SK-N-SH treated with all-trans-retinoic acid at 6 μM for 48 hours (cell line): ENCODE measurements around the gene STK11IP.

Experiments used
- ATAC-seq: fragments of 200-7000 bp; cut with Tn5 transposase; 3 replicates; pipeline ENCODE4 v1.9.1; 2020; ENCODE audit warnings: mild to moderate bottlenecking, moderate library complexity
- ARNTL ChIP-seq: fragments of 450-650 bp; formaldehyde crosslinking; IDR thresholded peaks from 2 replicates; pipeline ENCODE4 v1.5.0; 2020; ENCODE audit warnings: low read depth, mild to moderate bottlenecking, moderate library complexity, borderline replicate concordance
- BACH2 ChIP-seq: fragments of 250-450 bp; sonication (Bioruptor Pico); IDR thresholded peaks from 2 replicates; pipeline ENCODE4 v1.9.0; 2021; ENCODE audit warnings: mild to moderate bottlenecking, borderline replicate concordance
- CSDC2 ChIP-seq: fragments of 250-450 bp; sonication (Bioruptor Pico); IDR thresholded peaks from 2 replicates; pipeline ENCODE4 v1.5.0; 2020; ENCODE audit warnings: mild to moderate bottlenecking, moderate library complexity
- ESRRG ChIP-seq: fragments of 250-450 bp; sonication (Bioruptor Pico); IDR thresholded peaks from 2 replicates; pipeline ENCODE4 v1.6.1; 2021; ENCODE audit warnings: mild to moderate bottlenecking
- GLIS3 ChIP-seq: fragments of 250-450 bp; sonication (Bioruptor Pico); IDR thresholded peaks from 2 replicates; pipeline ENCODE4 v1.5.0; 2020; ENCODE audit warnings: mild to moderate bottlenecking, moderate library complexity
- ISL1 ChIP-seq: fragments of 250-450 bp; sonication (Bioruptor Pico); IDR thresholded peaks from 2 replicates; pipeline ENCODE4 v2.1.2; 2022; ENCODE audit warnings: mild to moderate bottlenecking, moderate library complexity
- OSR1 ChIP-seq: fragments of 250-450 bp; sonication (Bioruptor Pico); IDR thresholded peaks from 2 replicates; pipeline ENCODE4 v1.8.0; 2022; ENCODE audit warnings: moderate library complexity, mild to moderate bottlenecking, inconsistent platforms
- PPARA ChIP-seq: fragments of 250-450 bp; sonication (Bioruptor Pico); IDR thresholded peaks from 2 replicates; pipeline ENCODE4 v1.5.0; 2020; ENCODE audit warnings: mild to moderate bottlenecking, borderline replicate concordance
- RARB ChIP-seq: fragments of 250-450 bp; sonication (Bioruptor Pico); IDR thresholded peaks from 2 replicates; pipeline ENCODE4 v1.8.0; 2021; ENCODE audit warnings: mild to moderate bottlenecking, moderate library complexity
- SNAI2 ChIP-seq: fragments of 250-450 bp; sonication (Bioruptor Pico); IDR thresholded peaks from 2 replicates; pipeline ENCODE4 v1.5.0; 2020; ENCODE audit warnings: mild to moderate bottlenecking, moderate library complexity
- TCF4 ChIP-seq: fragments of 250-450 bp; sonication (Bioruptor Pico); IDR thresholded peaks from 2 replicates; pipeline ENCODE4 v1.8.0; 2021; ENCODE audit warnings: mild to moderate bottlenecking, moderate library complexity, borderline replicate concordance
- TOX ChIP-seq: fragments of 250-450 bp; sonication (Bioruptor Pico); IDR thresholded peaks from 2 replicates; pipeline ENCODE4 v1.8.0; 2021; ENCODE audit warnings: mild to moderate bottlenecking, moderate library complexity, borderline replicate concordance
- ZC3H10 ChIP-seq: fragments of 250-450 bp; sonication (Bioruptor Pico); IDR thresholded peaks from 2 replicates; pipeline ENCODE4 v1.5.1; 2021; ENCODE audit warnings: mild to moderate bottlenecking, moderate library complexity
- ZFP3 ChIP-seq: fragments of 250-450 bp; sonication (Bioruptor Pico); IDR thresholded peaks from 2 replicates; pipeline ENCODE4 v1.5.0; 2020; ENCODE audit warnings: mild to moderate bottlenecking, moderate library complexity
- ZFP30 ChIP-seq: fragments of 450-650 bp; formaldehyde crosslinking; IDR thresholded peaks from 2 replicates; pipeline ENCODE4 v1.5.0; 2022; ENCODE audit warnings: mild to moderate bottlenecking, moderate library complexity
- ZNF565 ChIP-seq: fragments of 450-650 bp; formaldehyde crosslinking; conservative IDR thresholded peaks from 2 replicates; pipeline ENCODE4 v1.5.0; 2020; ENCODE audit warnings: low read depth, mild to moderate bottlenecking, moderate library complexity
- ZNF70 ChIP-seq: fragments of 450-650 bp; formaldehyde crosslinking; IDR thresholded peaks from 2 replicates; pipeline ENCODE4 v1.5.0; 2020; ENCODE audit warnings: mild to moderate bottlenecking, moderate library complexity
- ZNF8 ChIP-seq: fragments of 450-650 bp; formaldehyde crosslinking; IDR thresholded peaks from 2 replicates; pipeline ENCODE4 v1.5.0; 2020; ENCODE audit warnings: mild to moderate bottlenecking, moderate library complexity
- TF ChIP-seq, protein P1 (sequence below): fragments of 250-450 bp; sonication (Bioruptor Pico); IDR thresholded peaks from 2 replicates; pipeline ENCODE4 v1.5.1; 2020; ENCODE audit warnings: low read depth, mild to moderate bottlenecking, moderate library complexity
- TF ChIP-seq, protein P2 (sequence below): fragments of 250-450 bp; sonication (Bioruptor Pico); IDR thresholded peaks from 2 replicates; pipeline ENCODE4 v1.8.0; 2020; ENCODE audit warnings: mild to moderate bottlenecking, moderate library complexity, borderline replicate concordance
- TF ChIP-seq, protein P3 (sequence below): fragments of 250-450 bp; sonication (Bioruptor Pico); IDR thresholded peaks from 2 replicates; pipeline ENCODE4 v1.5.1; 2021; ENCODE audit warnings: mild to moderate bottlenecking, moderate library complexity

STK11IP gene

DNA sequence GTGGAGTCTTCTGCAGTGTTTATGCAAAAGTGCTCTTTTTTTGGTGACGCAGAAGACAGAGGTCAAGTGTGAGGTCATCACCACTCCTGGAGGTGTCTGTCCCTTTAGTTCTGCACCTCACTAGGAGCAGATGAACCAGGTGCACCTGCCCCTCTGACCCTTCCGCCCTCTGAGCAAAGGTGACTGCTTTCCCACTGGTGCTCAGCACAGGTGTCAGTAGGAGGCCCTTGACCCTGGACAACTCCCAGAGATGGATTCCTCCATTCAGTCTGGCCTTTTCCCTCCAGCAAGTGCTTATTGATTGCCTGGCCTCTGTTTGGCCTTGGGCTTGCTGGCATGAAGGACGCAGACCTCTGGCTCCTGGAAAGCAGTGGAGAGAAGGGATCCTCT is 21.1 kb downstream of the STK11IP start:
- no peak for ATAC-seq
- TF ChIP-seq ZC3H10 = no peak
- no peak for TF ChIP-seq TCF4 (CRISPR knock-in tag)
- TF ChIP-seq, protein P1, sequence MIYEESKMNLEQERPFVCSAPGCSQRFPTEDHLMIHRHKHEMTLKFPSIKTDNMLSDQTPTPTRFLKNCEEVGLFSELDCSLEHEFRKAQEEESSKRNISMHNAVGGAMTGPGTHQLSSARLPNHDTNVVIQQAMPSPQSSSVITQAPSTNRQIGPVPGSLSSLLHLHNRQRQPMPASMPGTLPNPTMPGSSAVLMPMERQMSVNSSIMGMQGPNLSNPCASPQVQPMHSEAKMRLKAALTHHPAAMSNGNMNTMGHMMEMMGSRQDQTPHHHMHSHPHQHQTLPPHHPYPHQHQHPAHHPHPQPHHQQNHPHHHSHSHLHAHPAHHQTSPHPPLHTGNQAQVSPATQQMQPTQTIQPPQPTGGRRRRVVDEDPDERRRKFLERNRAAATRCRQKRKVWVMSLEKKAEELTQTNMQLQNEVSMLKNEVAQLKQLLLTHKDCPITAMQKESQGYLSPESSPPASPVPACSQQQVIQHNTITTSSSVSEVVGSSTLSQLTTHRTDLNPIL = no peak
- TF ChIP-seq ZNF70 = no peak
- TF ChIP-seq, protein P2, sequence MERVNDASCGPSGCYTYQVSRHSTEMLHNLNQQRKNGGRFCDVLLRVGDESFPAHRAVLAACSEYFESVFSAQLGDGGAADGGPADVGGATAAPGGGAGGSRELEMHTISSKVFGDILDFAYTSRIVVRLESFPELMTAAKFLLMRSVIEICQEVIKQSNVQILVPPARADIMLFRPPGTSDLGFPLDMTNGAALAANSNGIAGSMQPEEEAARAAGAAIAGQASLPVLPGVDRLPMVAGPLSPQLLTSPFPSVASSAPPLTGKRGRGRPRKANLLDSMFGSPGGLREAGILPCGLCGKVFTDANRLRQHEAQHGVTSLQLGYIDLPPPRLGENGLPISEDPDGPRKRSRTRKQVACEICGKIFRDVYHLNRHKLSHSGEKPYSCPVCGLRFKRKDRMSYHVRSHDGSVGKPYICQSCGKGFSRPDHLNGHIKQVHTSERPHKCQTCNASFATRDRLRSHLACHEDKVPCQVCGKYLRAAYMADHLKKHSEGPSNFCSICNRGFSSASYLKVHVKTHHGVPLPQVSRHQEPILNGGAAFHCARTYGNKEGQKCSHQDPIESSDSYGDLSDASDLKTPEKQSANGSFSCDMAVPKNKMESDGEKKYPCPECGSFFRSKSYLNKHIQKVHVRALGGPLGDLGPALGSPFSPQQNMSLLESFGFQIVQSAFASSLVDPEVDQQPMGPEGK (CRISPR knock-in tag) = no peak
- no peak for TF ChIP-seq PPARA (CRISPR knock-in tag)
- no peak for TF ChIP-seq ESRRG (CRISPR knock-in tag)
- TF ChIP-seq BACH2 (CRISPR knock-in tag) = no peak
- no peak for TF ChIP-seq GLIS3 (CRISPR knock-in tag)
- no peak for TF ChIP-seq SNAI2
- no peak for TF ChIP-seq CSDC2
- TF ChIP-seq ZNF565 (CRISPR knock-in tag) = no peak

DNA sequence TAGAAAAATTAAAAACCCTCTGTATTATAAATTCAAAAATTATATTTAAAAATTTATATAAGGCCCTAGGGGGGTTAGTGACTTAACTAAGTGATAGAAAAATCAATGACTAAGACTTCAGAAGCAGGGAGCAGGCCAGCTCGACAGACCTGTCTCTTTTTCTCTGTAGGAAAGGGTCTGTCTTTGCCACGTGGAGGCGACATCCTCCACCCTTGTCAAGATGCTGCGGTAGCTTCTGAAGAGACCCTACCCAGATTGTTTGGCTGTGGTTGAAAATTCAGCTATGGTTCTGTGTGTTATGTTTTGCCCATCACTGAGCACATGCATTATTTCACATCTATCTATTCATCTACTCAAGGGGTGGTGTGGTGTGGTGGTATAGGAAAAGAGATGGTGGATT is 21.6 kb downstream of the STK11IP start:
- TF ChIP-seq, protein P3, sequence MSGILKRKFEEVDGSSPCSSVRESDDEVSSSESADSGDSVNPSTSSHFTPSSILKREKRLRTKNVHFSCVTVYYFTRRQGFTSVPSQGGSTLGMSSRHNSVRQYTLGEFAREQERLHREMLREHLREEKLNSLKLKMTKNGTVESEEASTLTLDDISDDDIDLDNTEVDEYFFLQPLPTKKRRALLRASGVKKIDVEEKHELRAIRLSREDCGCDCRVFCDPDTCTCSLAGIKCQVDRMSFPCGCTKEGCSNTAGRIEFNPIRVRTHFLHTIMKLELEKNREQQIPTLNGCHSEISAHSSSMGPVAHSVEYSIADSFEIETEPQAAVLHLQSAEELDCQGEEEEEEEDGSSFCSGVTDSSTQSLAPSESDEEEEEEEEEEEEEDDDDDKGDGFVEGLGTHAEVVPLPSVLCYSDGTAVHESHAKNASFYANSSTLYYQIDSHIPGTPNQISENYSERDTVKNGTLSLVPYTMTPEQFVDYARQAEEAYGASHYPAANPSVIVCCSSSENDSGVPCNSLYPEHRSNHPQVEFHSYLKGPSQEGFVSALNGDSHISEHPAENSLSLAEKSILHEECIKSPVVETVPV (CRISPR knock-in tag) = no peak
- TF ChIP-seq ZNF70 = no peak
- TF ChIP-seq, all 23 proteins: peak for 0
- no peak for ATAC-seq

DNA sequence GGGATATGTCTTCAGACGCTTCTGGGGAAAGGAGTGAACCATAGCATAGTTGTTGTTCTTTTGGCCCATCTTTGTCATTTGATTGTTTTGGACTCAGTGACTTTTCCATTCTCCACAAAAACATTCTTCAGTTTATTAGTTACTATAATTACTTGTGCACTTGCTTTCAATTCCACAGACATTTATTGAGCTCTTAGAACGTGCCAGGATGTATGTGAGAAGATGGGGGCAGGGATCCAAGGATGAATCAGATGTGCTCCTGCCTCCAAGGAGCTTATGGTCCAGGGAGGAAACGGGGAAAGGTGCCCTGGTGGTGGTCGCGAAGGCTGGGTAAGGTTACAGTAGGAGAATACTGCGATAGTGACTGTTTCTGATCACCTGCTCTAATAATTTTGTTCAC is 22.9 kb downstream of the STK11IP start:
- TF ChIP-seq ZFP3 = no peak
- TF ChIP-seq TOX (CRISPR knock-in tag) = no peak
- TF ChIP-seq ZC3H10 = no peak
- no peak for TF ChIP-seq ZNF565 (CRISPR knock-in tag)
- no peak for TF ChIP-seq OSR1 (CRISPR knock-in tag)
- TF ChIP-seq PPARA (CRISPR knock-in tag) = no peak
- TF ChIP-seq, protein P1 = no peak
- TF ChIP-seq TCF4 (CRISPR knock-in tag) = no peak
- TF ChIP-seq ESRRG (CRISPR knock-in tag) = no peak
- TF ChIP-seq, protein P3 (CRISPR knock-in tag) = no peak
- TF ChIP-seq, protein P2 (CRISPR knock-in tag) = no peak
- TF ChIP-seq ARNTL (CRISPR knock-in tag) = no peak
- no peak for TF ChIP-seq ZNF8 (CRISPR knock-in tag)
- no peak for TF ChIP-seq ZFP30 (CRISPR knock-in tag)
- no peak for TF ChIP-seq RARB
- TF ChIP-seq ISL1 (CRISPR knock-in tag) = no peak
- TF ChIP-seq, all 23 proteins: peak for 0
- no peak for ATAC-seq
